ENCODE results near the gene CLTC. TPM values are rescaled to one million over a fixed set of nuclear protein-coding genes. Genes with fewer than 3 reads are reported as not detected.

CLTC gene
- total and polyA plus RNA-seq, 2 donors (not counting 1 experiment from before 2014, with no cell fraction given), result 25.9 to 114 TPM

- H3K4me2 ChIP-seq (replicated peaks; ENCODE audit: low read depth, low read length, poor library complexity, severe bottlenecking), result no peak overlapping the region
- H3K4me3 ChIP-seq (ENCODE audit: control extremely low read depth in 1 of 5, extremely low read depth in 1 of 5, insufficient read depth in 1 of 5, low read depth in 2 of 5, low read length in 4 of 5), result no peak overlapping the region
- H3K9me3 Mint-ChIP-seq (ENCODE audit: insufficient read depth), result no peaks in the 10 kb centered on the region
- no peak overlapping the region for H3K9ac ChIP-seq (ENCODE audit: low read length)
- no peaks in the 10 kb centered on the region for H3K9me3 ChIP-seq (ENCODE audit: control extremely low read depth in 1 of 3, control insufficient read depth in 2 of 3, insufficient read depth in 1 of 3, low read length in 2 of 3)
- peaks cover 9 to 12% of the 10 kb centered on the region in 2 donors for H3K4me1 ChIP-seq (ENCODE audit: control insufficient read depth in 2 of 2, insufficient read depth in 2 of 2, low read length in 2 of 2)
- H3K79me2 ChIP-seq (ENCODE audit: control insufficient read depth, insufficient read depth, low read length), result peaks cover 75% of the 10 kb centered on the region
- no peaks in the 10 kb centered on the region for H3K27me3 ChIP-seq (replicated peaks in 1 of 4; ENCODE audit: control extremely low read depth in 1 of 4, control insufficient read depth in 3 of 4, insufficient read depth in 4 of 4, low read length in 3 of 4)
- intact Hi-C loops (cut with micrococcal nuclease), result no loop called here
- H3K27ac ChIP-seq (ENCODE audit: low read length in 2 of 2), result no peak overlapping the region
- H2AFZ ChIP-seq (ENCODE audit: insufficient read depth, low read depth, low read length, poor library complexity, severe bottlenecking), result no peak overlapping the region
- H3K27me3 Mint-ChIP-seq, result no peaks in the 10 kb centered on the region
- ATAC-seq (ENCODE audit: low read depth), result no peak
- TF ChIP-seq, protein P1, sequence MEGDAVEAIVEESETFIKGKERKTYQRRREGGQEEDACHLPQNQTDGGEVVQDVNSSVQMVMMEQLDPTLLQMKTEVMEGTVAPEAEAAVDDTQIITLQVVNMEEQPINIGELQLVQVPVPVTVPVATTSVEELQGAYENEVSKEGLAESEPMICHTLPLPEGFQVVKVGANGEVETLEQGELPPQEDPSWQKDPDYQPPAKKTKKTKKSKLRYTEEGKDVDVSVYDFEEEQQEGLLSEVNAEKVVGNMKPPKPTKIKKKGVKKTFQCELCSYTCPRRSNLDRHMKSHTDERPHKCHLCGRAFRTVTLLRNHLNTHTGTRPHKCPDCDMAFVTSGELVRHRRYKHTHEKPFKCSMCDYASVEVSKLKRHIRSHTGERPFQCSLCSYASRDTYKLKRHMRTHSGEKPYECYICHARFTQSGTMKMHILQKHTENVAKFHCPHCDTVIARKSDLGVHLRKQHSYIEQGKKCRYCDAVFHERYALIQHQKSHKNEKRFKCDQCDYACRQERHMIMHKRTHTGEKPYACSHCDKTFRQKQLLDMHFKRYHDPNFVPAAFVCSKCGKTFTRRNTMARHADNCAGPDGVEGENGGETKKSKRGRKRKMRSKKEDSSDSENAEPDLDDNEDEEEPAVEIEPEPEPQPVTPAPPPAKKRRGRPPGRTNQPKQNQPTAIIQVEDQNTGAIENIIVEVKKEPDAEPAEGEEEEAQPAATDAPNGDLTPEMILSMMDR (IDR thresholded peaks at IDR 0.05), result no peak
- no peak for TF ChIP-seq EZH2 (IDR thresholded peaks at IDR 0.05; ENCODE audit: borderline replicate concordance, insufficient read depth, low read depth, low read length, poor library complexity, severe bottlenecking)
- DNase-seq, result no peak
- no peaks in the 10 kb centered on the region for H3K36me3 ChIP-seq (replicated peaks in 1 of 2; ENCODE audit: control extremely low read depth in 1 of 2, control insufficient read depth in 1 of 2, extremely low read depth in 1 of 2, insufficient read depth in 2 of 2, low read length in 1 of 2)
- 100% methylated on average over 1 of the region's 2 CpGs for WGBS (ENCODE audit: insufficient coverage)
- ChIA-PET POLR2A (no interaction called here), CTCF (no interaction called here)
- H3K4me1 Mint-ChIP-seq, result peaks cover 31% of the 10 kb centered on the region
- H4K20me1 ChIP-seq (ENCODE audit: control insufficient read depth, insufficient read depth, low read length, poor library complexity, severe bottlenecking), result no peaks in the 10 kb centered on the region
- H3K4me3 Mint-ChIP-seq, result no peak overlapping the region
- no peak overlapping the region for H3K27ac Mint-ChIP-seq
Observed at GRCh38 chr17:59712862-59713261, 93.2 kb downstream of the CLTC start.

DNA sequence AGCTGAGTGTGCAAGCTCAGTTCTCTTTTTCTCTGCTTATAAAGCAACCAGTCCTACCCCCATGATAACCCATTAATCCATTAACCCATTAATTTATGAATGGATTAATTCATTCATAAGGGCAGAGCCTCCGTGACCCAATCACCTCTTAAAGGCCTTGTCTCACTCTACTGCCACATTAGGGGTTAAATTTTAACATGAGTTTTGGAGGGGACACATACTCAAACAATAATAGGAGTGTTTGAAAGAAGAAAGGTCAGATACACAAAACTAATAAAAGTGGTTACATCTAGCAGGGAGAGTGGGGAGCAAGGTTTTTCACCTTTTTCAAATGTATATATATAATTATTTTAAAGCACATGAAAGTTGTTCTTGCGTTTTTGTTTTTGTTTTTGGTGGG lies 94.6 kb downstream of the CLTC start:
- H3K36me3 ChIP-seq (replicated peaks in 1 of 2; ENCODE audit: control extremely low read depth in 1 of 2, control insufficient read depth in 1 of 2, extremely low read depth in 1 of 2, insufficient read depth in 2 of 2, low read length in 1 of 2), result no peaks in the 10 kb centered on the region
- intact Hi-C loops (cut with micrococcal nuclease), result no loop called here
- POLR2A ChIA-PET, result no interaction called here
- H3K79me2 ChIP-seq (ENCODE audit: control insufficient read depth, insufficient read depth, low read length), result peaks cover 84% of the 10 kb centered on the region
- ATAC-seq (ENCODE audit: low read depth), result no peak
- H3K9me3 ChIP-seq (ENCODE audit: control extremely low read depth in 1 of 3, control insufficient read depth in 2 of 3, insufficient read depth in 1 of 3, low read length in 2 of 3), result no peaks in the 10 kb centered on the region
- CTCF ChIA-PET, result interaction anchor here (0.7 kb wide), 1 partner anchor 127 kb away, joined by 3 read pairs; no protein-coding TSS in a partner anchor
- DNase-seq, result no peak
- H3K4me3 Mint-ChIP-seq, result no peak overlapping the region
- no peaks in the 10 kb centered on the region for H3K4me1 ChIP-seq (ENCODE audit: control insufficient read depth in 2 of 2, insufficient read depth in 2 of 2, low read length in 2 of 2)
- H3K27me3 ChIP-seq (replicated peaks in 1 of 4; ENCODE audit: control extremely low read depth in 1 of 4, control insufficient read depth in 3 of 4, insufficient read depth in 4 of 4, low read length in 3 of 4), result no peaks in the 10 kb centered on the region
- H3K4me1 Mint-ChIP-seq, result peaks cover 22% of the 10 kb centered on the region
- H3K4me2 ChIP-seq (replicated peaks; ENCODE audit: low read depth, low read length, poor library complexity, severe bottlenecking), result no peak overlapping the region
- H3K27me3 Mint-ChIP-seq, result no peaks in the 10 kb centered on the region
- no peak overlapping the region for H3K9ac ChIP-seq (ENCODE audit: low read length)
- no peak overlapping the region for H3K4me3 ChIP-seq (ENCODE audit: control extremely low read depth in 1 of 5, extremely low read depth in 1 of 5, insufficient read depth in 1 of 5, low read depth in 2 of 5, low read length in 4 of 5)
- no peak overlapping the region for H3K27ac ChIP-seq (ENCODE audit: low read length in 2 of 2)
- H2AFZ ChIP-seq (ENCODE audit: insufficient read depth, low read depth, low read length, poor library complexity, severe bottlenecking), result no peak overlapping the region
- H3K27ac Mint-ChIP-seq, result no peak overlapping the region
- H3K9me3 Mint-ChIP-seq (ENCODE audit: insufficient read depth), result no peaks in the 10 kb centered on the region
- whole genome bisulfite sequencing (ENCODE audit: insufficient coverage), result no CpG with 5 or more reads among the region's 2 CpGs
- peaks cover 8% of the 10 kb centered on the region for H4K20me1 ChIP-seq (ENCODE audit: control insufficient read depth, insufficient read depth, low read length, poor library complexity, severe bottlenecking)
- TF ChIP-seq EZH2 (IDR thresholded peaks at IDR 0.05; ENCODE audit: borderline replicate concordance, insufficient read depth, low read depth, low read length, poor library complexity, severe bottlenecking), result no peak
- TF ChIP-seq, protein P1 (IDR thresholded peaks at IDR 0.05), result no peak
